ENCODE data around the gene JADE2. TPM values are rescaled to one million over a fixed set of nuclear protein-coding genes. Genes with fewer than 3 reads are reported as not detected.

JADE2 gene
- total RNA-seq, 1 donor from 2014 or later: 16.8 TPM

GRCh38 chr5:134529460-134529859, 4.0 kb downstream of the JADE2 start:
- Mint-ChIP-seq H3K4me1 (ENCODE audit: low read depth) (peaks cover 39% of the 10 kb centered on the region), H3K27me3 (ENCODE audit: low read depth) (no peaks in the 10 kb centered on the region)
- TF ChIP-seq CTCF (IDR thresholded peaks at IDR 0.05): no peak

GRCh38 chr5:134530301-134531077, 5.0 kb downstream of the JADE2 start:
- no peak for TF ChIP-seq CTCF (IDR thresholded peaks at IDR 0.05)
- Mint-ChIP-seq H3K4me1 (ENCODE audit: low read depth) (peaks cover 37% of the 10 kb centered on the region), H3K36me3 (ENCODE audit: low read depth) (no peaks in the 10 kb centered on the region), H3K27ac (ENCODE audit: unreplicated experiment) (peak overlapping the region; percentile 76), H3K4me3 (ENCODE audit: unreplicated experiment) (no peak overlapping the region), H3K27me3 (ENCODE audit: low read depth) (no peaks in the 10 kb centered on the region), H3K9me3 (ENCODE audit: low read depth) (no peaks in the 10 kb centered on the region)
- DNase-seq (ENCODE audit: low spot score): no peak

More at GRCh38 chr5:134529460-134529859, 4.0 kb downstream of the JADE2 start:
- no peak overlapping the region for H3K4me3 Mint-ChIP-seq (ENCODE audit: unreplicated experiment)
- H3K36me3 Mint-ChIP-seq (ENCODE audit: low read depth): no peaks in the 10 kb centered on the region
- no peaks in the 10 kb centered on the region for H3K9me3 Mint-ChIP-seq (ENCODE audit: low read depth)
- H3K27ac Mint-ChIP-seq (ENCODE audit: unreplicated experiment): no peak overlapping the region
- DNase-seq (ENCODE audit: low spot score): no peak

- H3K36me3 Mint-ChIP-seq (ENCODE audit: low read depth): peaks cover 5% of the 10 kb centered on the region
- peaks cover 34% of the 10 kb centered on the region for H3K4me1 Mint-ChIP-seq (ENCODE audit: low read depth)
- no peak for DNase-seq (ENCODE audit: low spot score)
- no peak overlapping the region for H3K4me3 Mint-ChIP-seq (ENCODE audit: unreplicated experiment)
- H3K27ac Mint-ChIP-seq (ENCODE audit: unreplicated experiment): no peak overlapping the region
- H3K27me3 Mint-ChIP-seq (ENCODE audit: low read depth): no peaks in the 10 kb centered on the region
- TF ChIP-seq CTCF (IDR thresholded peaks at IDR 0.05): no peak
- no peaks in the 10 kb centered on the region for H3K9me3 Mint-ChIP-seq (ENCODE audit: low read depth)
Measured at GRCh38 chr5:134533115-134533815, 7.8 kb downstream of the JADE2 start.

- Mint-ChIP-seq H3K4me1 (ENCODE audit: low read depth) (peaks cover 31% of the 10 kb centered on the region), H3K4me3 (ENCODE audit: unreplicated experiment) (no peak overlapping the region), H3K9me3 (ENCODE audit: low read depth) (no peaks in the 10 kb centered on the region), H3K27ac (ENCODE audit: unreplicated experiment) (no peak overlapping the region), H3K36me3 (ENCODE audit: low read depth) (peaks cover 8% of the 10 kb centered on the region), H3K27me3 (ENCODE audit: low read depth) (no peaks in the 10 kb centered on the region)
- TF ChIP-seq CTCF (IDR thresholded peaks at IDR 0.05): no peak
- DNase-seq (ENCODE audit: low spot score): no peak
Measured at GRCh38 chr5:134534058-134534725, 8.7 kb downstream of the JADE2 start.

GRCh38 chr5:134534726-134535110, 9.2 kb downstream of the JADE2 start:
- peaks cover 8% of the 10 kb centered on the region for H3K36me3 Mint-ChIP-seq (ENCODE audit: low read depth)
- peaks cover 29% of the 10 kb centered on the region for H3K4me1 Mint-ChIP-seq (ENCODE audit: low read depth)
- no peaks in the 10 kb centered on the region for H3K9me3 Mint-ChIP-seq (ENCODE audit: low read depth)
- DNase-seq (ENCODE audit: low spot score): no peak
- H3K27ac Mint-ChIP-seq (ENCODE audit: unreplicated experiment): no peak overlapping the region
- TF ChIP-seq CTCF (IDR thresholded peaks at IDR 0.05): no peak
- H3K27me3 Mint-ChIP-seq (ENCODE audit: low read depth): no peaks in the 10 kb centered on the region
- H3K4me3 Mint-ChIP-seq (ENCODE audit: unreplicated experiment): no peak overlapping the region

All from chondrocyte (in vitro differentiated cells).